ENCODE measurements around the gene CCDC102A.

The CCDC102A gene

DNA sequence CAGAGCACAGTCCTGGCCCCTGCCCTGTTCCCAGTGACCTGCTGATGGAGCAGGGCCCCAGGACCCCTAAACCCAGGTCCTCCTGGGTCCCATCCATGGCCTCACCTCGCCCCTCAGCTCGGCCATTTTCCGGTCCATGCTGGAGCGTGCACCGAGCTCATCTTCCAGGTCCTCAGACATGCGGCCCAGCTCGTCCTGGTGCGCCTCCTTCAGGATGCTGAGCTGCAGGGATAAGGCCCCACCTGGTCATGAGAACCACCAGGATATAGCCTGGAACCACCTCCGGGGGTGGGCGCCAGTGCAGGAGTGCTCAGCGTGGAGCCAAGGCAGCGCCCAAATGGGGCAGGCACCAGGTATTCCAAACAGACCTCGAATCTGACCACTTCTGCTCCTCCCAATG lies 17.9 kb downstream of the CCDC102A start:
- DNase-seq (ENCODE audit: low spot score): no peak

DNA sequence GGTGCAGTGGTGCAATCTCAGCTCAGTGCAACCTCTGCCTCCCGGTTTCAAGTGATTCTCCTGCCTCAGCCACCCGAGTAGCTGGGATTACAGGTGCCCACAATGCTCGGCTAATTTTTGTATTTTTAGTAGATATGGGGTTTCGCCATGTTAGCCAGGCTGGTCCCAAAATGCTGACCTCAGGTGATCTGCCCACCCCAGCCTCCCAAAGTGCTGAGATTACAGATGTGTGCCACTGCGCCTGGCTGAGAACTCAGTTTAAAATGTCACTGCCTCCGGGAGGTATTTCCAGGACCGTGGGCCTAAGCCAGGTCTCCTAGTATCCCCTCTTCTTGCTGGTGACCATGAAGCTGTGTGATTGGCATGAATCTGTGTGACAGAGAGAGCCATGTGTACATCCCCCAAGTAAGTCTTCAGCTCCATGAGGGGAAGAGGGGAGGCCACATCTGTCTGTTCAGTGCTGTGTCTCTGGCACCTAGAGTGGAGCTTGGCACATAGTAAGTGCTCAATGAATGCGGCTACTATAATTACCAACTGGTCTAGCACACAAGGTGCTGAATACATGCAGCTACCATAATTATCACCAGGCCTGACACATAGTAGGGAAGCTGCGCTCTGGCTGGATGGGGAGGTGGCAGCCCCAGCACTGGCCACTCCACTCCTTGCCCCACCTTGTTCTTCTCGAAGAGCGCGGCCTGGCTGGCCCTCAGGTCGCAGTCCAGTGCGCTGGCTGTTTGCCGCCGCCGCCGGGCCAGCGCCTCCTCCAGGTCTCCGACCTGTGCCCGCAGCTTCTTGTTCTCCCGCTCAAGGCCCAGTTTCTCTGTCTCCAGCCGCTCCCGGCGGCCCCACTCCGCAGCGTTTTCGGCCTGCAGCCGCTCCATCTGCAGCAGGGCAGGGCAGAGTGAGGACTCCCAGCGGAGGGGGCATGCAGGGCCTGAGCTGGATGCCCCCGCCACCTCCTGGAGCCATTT lies 18.7 kb downstream of the CCDC102A start:
- DNase-seq (ENCODE audit: low spot score): no peak

DNA sequence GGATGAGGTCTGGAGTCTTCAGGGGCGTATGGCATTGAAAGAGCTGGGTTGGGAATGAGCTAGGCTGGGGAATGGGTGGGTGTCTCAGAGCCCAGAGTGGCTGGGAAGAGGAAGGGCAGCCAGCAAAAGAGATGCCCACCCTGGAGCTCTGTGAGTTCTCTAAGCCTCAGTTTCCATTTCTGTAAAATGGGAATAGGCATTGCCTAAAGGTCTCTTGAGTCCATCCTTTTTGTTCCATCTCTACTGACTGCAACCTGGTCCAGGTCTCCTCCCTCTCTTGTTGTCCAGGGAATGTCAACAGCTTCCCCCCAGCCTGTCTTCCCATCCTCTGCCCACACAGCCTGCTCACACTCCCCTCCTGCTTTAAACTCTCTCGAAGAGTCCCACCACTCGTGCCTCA lies 19.6 kb downstream of the CCDC102A start:
- no peak for DNase-seq (ENCODE audit: low spot score)

DNA sequence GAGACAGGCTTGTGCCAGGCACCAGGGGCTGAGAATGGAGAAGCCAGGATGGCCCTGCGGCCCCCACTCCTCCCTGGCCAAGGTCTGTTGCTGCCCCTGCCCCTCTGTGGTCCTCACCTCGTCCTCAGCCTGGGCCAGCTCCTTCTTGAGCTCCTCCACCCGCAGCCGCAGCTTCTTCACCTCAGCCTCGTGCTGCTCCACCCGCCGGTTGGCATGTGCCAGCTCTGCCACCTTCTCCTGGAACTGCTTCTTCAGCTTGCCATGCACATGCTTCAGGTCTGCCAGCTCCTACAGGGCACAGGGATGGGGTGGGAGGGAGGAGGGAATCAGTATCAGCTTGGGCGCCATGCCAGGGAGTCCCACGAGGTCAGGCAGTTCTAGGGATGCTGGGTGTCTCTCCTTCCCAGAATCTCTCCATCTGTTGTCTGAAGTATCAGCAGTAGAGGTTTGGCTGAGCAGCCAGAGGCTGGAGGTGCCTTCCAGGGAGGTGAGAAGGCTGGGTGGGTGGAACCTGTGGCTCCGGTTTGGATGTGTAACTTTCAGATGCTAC lies 20.1 kb downstream of the CCDC102A start:
- no peak for DNase-seq (ENCODE audit: low spot score)

DNA sequence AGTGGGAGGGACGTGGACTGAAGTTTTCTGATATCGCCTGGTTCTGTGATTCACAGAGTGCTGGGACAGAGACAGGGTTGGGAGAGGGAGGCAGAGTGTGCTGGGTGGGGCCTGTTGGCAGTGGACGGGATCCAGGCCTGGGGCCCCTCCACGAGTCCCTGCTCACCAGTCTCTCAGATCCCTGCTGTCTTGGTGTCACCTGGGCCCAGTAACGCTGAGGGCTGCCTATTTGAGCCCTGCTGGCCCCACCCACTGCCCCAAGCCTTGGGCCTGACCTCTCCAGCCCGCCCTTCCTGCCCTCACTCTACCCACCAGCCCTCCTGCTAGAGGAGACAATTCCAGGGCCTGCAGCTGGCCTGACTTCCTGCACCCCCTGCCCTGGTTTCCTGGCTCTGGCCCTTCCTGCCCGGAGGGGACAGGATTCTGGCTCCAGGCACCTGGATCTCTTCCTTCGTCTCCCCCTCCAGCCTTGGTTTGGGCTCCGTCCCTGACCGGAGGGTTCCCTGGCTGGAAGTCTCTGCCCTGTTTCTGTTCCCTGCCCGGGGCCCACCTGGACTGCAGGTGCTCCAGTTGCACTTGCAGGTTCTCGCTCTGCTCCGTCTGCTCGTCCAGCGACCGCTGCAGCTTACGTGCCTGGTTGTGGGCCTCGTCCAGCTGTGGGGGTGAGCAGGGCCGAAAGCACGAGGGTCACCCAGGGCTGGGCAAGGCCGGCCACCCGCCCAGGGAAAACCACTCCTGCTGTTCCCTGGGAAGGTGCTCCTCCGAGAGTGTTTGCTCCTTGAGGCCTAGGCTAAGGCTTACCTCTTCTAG lies 21.4 kb downstream of the CCDC102A start:
- no peak for DNase-seq (ENCODE audit: low spot score)

DNA sequence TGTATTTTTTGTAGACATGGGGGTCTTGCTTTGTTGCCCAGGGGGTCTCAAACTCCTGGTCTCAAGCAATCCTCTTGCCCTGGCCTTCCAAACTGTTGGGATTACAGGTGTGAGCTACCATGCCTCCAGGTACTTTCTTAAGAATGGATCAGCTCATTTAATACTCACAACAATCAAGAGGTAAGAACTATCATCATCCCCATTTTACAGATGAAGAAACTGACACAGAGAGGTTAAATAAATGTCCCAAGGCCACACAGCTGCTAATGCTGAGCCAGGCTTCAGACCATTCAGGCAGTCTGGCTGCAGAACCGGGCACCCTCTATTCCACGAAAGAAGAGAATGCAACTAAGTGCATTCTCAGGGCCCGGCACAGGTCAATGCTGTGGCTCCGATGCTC lies 22.0 kb downstream of the CCDC102A start:
- no peak for DNase-seq (ENCODE audit: low spot score)

DNA sequence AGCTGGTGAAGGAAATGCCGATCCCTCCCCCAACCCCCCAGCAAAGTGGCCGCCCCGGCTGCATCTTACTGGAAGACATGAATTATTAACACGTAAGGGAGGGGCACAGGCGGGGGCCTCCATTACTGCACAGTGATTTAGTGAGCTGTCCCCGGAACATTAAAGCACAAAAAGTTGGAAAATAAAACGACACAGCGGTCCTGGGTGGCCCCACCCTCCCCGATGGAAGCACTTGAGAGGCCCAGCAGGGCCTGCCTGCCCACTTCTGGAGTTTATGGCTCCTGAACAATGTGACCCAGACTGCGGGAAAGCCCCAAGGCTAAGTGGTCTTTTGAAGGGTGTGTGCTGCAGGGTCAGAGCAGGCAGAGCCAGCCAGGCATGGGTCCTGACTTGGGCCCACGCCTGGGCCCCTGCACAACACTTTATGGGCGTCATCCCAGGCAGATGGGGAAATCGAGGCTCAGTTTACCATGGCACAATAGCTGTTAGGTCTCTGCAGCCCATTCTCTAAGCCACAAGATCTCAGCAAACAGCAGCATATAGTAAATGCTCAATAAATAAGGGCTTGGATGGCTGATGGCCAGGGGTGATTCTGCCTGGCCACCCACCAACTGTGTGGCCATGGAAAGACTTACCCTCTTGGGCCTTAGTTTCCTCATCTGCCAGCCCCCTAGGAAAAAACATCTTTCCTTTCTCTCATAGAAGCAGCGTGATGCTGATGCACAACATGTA lies 22.8 kb downstream of the CCDC102A start:
- DNase-seq (ENCODE audit: low spot score): no peak

DNA sequence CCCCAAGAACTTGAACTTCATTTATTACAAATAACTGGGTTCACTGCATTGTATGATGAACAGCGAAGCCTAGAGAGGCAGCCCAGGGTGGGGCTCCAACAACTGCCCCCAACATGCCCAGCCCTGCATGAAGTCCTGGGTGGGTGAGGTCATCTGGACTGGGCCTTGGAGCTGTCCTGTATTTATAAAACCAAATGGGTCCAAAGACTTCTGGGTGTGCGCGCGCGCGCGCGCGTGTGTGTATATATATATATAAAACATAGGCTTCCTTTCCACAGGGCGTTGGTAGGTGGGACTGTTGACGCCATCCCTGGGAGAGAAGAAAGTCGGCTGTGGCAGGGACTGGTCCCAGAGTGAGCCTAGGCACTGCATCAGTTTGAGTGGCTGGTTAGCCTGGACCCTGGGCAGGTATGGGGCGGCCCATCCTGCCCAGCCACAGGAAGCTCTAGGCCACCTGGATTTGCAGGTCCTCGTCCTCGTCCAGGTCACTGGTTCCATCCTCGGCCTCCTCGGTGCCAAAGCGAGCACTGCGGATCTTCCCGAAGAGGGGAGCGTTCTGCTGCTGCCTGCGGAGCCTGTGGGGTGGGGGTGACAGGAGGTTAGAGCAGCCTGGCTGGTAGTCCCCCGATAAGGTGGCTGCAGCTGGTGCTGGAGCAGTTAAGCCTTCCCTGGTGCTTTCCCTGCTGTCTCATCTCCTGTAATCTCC lies 23.9 kb downstream of the CCDC102A start:
- DNase-seq (ENCODE audit: low spot score): no peak

DNA sequence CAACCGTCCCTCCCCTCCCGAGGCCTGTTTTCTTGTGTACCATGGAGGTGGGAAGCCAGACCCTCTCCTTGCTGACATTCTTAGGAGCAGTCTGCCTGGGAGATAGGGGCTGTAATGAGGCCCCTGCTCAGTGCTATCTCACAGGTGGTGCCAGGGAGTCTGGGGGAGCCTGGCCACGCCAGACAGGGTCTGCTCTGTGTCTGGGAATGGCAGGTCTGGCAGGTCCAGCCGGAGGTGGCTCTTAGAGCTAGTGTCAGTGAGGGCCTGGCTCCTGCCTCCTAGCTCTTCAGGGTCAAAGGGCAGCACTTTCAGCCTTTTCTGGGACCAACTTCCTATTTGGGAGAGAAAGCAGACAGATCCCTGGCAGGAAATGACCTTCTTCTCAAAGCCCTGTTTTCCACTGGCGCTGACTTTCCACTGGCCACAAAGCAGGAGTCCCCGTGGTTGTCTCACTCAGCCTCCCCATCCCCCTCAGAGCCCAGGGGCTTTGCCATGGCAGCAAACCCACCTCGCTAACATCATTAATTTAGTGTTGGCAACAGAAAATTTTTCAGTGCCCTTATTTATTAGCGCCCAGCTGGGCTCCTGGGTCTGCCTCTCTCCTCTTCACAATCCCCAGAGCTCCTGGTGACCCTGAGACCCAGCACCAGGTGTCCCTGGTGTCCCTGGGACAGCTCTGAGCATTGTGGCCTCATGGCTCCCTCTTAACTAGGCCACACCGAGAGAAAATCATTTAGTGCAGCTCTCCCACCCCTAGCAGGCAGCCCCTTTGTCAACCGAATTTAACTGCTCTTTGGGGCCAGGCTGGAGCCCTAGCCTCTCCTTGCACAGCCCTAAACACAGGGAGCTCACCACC lies 26.1 kb downstream of the CCDC102A start:
- no peak for DNase-seq (ENCODE audit: low spot score)

DNA sequence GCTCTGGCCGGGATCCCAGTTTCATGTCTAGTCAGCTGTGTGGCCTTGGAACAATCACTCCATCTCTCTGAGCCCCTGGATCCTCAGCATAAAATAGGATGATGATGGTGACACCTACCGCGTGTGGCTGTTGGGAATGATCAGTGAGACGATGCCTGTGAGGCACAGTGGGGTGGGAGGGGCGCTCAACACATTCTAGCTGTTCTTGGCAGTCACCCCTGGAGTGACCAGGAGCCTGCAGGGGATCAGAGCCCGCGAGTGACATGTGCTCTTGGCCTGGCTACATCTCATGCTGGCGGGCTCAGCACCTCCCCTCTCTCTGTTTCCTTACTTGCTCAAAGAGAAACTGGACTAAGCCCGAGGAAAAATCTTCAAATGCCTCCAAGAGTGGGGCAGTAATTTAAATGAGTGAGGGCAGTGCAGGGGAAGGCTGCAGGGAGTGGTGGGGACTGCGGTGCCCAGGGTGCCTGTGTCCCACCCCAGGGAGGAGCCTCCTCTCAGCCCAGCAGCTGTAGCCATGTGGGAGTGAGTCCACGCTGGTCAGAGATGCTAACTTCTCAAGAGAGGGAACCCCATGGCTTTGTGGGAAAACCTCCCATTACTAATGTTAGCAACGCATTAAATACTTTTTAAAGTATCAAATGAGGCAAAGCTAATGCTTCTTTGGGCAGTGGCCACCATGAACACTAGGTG lies 27.0 kb downstream of the CCDC102A start:
- DNase-seq (ENCODE audit: low spot score): no peak

DNA sequence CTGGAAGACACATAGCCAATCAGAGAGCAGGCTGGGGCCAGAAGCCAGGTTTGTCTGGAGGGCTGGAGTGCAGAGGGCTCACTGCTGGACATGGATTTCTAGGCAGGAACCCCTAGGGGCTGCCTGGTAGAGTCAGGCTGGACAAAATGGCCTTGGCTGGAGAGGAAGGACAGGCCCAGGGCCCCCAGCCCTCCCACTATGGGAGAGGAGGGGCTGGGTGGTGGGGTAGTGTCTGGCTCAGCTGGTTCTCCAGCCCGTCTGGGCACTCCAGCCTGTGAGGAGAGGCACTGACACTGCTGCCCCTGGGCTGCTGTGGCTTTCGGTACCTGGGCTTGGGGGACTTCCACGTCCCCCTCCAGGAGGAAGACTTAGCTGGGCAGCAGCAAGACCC lies 28.3 kb downstream of the CCDC102A start:
- DNase-seq (ENCODE audit: low spot score): no peak

DNA sequence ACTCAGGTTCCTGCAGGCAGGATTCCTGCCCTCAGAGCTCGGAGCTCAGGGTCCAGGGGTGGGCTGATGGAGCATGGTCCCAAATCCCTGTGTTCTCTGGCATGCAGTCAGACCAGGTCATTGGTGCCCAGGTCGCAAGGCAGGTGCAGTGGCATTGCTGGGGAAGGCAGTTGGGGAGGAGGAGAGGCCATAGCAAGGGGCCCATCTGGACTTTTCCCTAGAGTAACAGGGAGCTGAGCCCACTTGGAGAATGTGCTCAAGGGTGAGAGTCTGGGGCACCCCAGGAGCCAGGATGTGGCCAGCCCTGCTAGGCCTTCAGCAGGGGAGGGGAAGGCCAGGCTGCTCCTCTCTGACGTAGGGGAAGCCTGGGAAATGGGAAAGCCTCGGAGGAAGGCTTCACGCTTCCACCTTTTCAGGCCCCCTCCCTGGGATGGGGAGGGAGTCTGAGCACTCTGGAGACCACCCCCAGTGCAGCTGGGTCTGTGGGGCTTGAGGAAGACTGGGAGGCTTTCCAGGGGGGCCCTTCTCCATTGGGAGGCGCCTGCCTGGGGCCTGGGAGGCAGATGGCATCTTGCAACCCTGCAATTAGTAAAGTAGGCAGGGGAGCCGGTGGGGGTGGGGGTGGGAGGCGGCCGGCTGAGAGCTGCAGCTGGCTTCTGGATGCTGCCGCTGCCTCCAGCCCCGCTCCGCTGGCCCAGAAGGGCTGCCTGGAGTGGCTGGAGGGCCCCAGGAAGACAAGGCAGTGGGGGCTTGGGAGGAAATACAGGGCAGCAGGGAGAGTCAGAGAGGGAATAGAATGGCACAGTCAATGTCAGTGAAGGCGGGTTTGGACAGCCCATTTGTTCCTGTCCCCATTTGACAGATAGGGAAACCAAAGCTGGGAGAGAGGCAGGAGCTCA lies 29.0 kb downstream of the CCDC102A start:
- no peak for DNase-seq (ENCODE audit: low spot score)

DNA sequence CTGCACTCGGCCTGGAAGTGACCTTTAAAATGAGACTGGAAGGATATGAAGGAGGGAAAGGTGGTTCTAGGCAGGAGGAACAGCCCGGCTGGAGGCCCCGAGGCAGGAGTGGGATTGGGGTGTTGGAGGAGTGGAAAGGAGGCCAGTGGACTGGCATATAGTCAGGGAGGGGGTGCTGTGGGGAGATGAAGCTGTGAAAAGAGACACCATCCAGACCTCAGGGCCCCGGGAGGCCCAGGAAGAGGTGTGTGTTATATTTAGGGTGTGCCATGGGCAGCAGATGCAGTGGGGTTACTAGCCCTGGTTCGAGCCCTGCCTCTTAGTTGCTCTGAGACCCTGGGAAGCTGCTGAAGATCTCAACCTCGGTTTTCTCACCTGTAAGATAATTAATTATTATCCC lies 31.2 kb downstream of the CCDC102A start:
- no peak for DNase-seq (ENCODE audit: low spot score)

DNA sequence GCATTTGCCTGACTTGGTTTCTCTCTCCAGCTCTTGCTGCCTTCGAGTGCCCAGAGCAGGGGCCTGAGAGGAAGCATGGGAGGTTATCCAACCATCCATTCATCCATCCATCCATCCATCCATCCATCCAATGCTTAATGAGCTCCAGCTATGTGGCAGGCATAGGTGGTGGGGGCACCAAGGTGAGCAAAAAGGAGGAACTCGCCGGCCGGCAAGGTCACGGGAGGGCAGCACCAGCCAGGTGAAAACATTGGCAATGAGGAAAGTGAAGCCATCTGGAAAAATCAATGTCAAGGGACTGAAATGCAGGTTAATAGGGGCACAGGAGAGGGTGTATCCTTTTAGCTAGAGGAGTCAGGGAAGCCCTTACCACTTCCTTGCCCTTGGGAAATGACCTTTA lies 31.9 kb downstream of the CCDC102A start:
- no peak for DNase-seq (ENCODE audit: low spot score)

DNA sequence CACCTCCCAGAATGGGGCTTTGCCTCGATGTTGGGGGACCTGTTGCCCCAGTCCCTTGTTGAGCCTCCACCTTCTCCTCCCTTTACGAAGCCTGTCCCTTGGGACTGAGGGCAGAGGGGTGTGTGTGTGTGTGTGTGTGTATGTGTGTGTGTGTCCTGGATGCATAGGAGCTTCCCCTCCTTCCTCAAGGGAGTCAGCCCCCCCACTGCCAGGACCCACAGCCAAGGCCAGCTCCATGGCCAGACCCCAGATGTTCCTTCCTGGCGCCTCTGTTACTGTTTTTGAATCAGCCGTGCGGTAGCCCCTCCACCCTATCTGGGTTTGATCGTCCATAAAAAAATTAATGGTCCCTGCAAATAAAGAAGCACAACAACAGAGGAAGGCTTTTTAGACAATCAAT lies 32.4 kb downstream of the CCDC102A start:
- no peak for DNase-seq (ENCODE audit: low spot score)

DNA sequence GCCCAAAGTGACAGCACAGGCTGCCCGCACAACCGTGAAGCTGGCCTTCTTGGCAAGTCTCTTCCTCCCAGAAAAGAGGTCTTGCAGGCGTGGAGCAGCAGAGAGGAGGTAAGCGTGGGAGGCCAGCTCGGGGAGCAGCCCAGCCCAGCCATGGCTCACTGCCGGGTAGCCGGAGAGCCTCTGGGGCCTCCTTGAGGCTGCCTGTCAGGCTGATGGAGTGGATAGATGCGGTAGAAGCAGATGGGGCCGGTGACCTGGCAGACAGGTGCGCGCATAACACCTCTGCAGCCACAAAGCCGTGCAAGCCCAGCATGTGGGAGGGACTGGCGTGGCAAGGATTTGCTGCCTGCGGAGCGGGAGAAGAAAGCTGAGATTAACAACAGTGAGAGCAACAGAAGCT lies 33.0 kb downstream of the CCDC102A start:
- no peak for DNase-seq (ENCODE audit: low spot score)

DNA sequence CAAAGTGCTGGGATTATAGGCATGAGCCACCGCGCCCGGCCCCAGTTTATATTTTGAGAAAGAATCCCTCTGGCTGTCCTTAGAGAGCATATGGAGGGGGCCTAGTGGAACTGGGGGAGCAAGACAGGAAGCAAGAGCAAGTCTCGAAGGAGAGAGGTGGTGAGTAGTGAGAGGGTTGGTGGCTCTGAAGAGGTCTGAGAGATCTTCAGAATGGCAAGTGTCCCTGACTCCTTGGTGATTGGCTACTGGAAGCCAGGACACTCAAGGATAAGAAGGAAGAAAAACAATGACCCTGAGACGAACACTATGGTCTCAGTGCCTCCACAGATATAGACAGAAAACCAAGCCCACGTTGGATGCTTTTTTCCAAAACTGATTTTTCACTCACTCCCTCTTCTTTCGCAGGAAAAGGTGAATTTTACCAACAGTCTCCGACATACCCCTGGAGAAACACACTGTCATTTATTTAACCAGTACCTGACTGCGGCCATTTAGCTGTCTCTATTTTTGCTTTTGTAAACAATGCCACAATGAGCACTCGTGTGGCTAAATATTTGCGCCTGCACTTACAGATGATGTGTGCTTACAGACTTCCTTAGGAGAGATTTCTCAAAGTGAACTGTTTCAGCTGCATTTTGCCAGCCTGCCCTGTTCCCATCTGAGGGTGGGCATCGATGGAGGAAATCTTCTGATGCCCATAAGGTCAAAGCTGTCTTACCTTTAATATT lies 34.2 kb downstream of the CCDC102A start:
- no peak for DNase-seq (ENCODE audit: low spot score)

DNA sequence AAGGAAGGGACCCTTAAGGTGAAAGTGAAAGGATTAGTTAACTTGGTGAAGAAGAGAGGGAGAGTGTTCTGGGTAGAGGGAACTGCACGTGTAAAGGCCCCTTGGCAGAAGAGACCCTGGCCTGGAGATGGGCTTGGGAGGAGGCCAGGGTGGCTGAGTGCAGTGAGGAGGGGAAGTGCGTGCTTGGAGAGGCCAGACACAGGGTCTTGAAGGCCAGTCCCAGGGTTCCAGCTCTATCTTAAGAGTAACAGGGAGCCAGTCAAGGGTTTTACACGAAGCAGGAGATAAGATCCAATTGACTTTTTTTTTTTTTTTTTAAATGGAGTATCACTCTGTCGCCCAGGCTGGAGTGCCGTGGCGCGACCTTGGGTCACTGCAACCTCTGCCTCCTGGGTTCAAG lies 34.9 kb downstream of the CCDC102A start:
- no peak for DNase-seq (ENCODE audit: low spot score)
